HCT116 (cell line): ENCODE results near the gene ZNF121.

ENCODE experiments used
- ATF3 ChIP-seq: IDR thresholded peaks from 2 replicates; pipeline ENCODE4 v1.6.1; 2012
- CEBPB ChIP-seq: IDR thresholded peaks from 2 replicates; pipeline ENCODE4 v1.6.1; 2012; ENCODE audit warnings: low read depth
- CTCF ChIP-seq, 3 experiments: fragments of 200-600 bp in 1 of 3; sonication (generic) in 1 of 3; IDR thresholded peaks in 2 of 3; conservative IDR thresholded peaks in 1 of 3; 2 replicates each; pipeline ENCODE4 v1.5.1; 2012 to 2017; ENCODE audit warnings: low read depth in 2 of 3, low read length in 2 of 3, antibody characterized with exemption in 1 of 3, borderline replicate concordance in 1 of 3, control low read depth in 1 of 3, mild to moderate bottlenecking in 1 of 3, mixed read lengths in 1 of 3, mixed run types in 1 of 3, moderate library complexity in 1 of 3; ENCODE audit not compliant: insufficient read depth in 1 of 3
- MAX ChIP-seq: IDR thresholded peaks from 2 replicates; pipeline ENCODE4 v1.6.1; 2012
- POLR2A ChIP-seq: IDR thresholded peaks from 2 replicates; pipeline ENCODE4 v1.7.0; 2011; ENCODE audit warnings: borderline replicate concordance; ENCODE audit not compliant: insufficient read depth, insufficient read length; ENCODE audit errors: extremely low read depth
- POLR2AphosphoS5 ChIP-seq: IDR thresholded peaks from 2 replicates; pipeline ENCODE4 v1.6.1; 2011; ENCODE audit warnings: mild to moderate bottlenecking, low read depth, low read length, moderate library complexity
- REST ChIP-seq: IDR thresholded peaks from 2 replicates; pipeline ENCODE4 v1.6.1; 2012; ENCODE audit warnings: low read depth
- ZBTB33 ChIP-seq: IDR thresholded peaks from 2 replicates; pipeline ENCODE4 v1.6.1; 2011; ENCODE audit warnings: mild to moderate bottlenecking, low read length, moderate library complexity; ENCODE audit not compliant: insufficient replicate concordance; ENCODE audit errors: extremely low read depth
- ZNF274 ChIP-seq: fragments of 200-500 bp; sonication (Bioruptor generic); IDR thresholded peaks from 2 replicates; pipeline ENCODE4 v1.6.1; 2014; ENCODE audit warnings: mild to moderate bottlenecking, low read depth, low read length, inconsistent platforms

GRCh38 chr19:9615844-9616243, 31.5 kb upstream of the ZNF121 start:
- TF ChIP-seq CTCF (IDR thresholded peaks at IDR 0.05 in 2 of 3, conservative IDR thresholded peaks at IDR 0.05 in 1 of 3; ENCODE audit: borderline replicate concordance in 1 of 3, insufficient read depth in 1 of 3, low read depth in 2 of 3, low read length in 2 of 3) (no peak), POLR2AphosphoS5 (no peak), ZNF274 (no peak), ATF3 (no peak), ZBTB33 (no peak), CEBPB (no peak), POLR2A (no peak), MAX (no peak), REST (no peak)
